Articular chondrocyte of knee joint (primary cell): Measurements from ENCODE around the gene MSRB1. TPM values are rescaled to one million over a fixed set of nuclear protein-coding genes. Genes with fewer than 3 reads are reported as not detected.

Experiments used
- small RNA-seq: library from RNA; depleted of rRNA; stranded (forward); fragments of <200 nt; gene quantifications from one replicate; pipeline ENCODE3, GENCODE V24; 2012
- total RNA-seq: library from RNA; depleted of rRNA; stranded (reverse); fragments of >200 nt; gene quantifications from 2 replicates; pipeline ENCODE4 v1.2.3, GENCODE V29; 2012

The MSRB1 gene
- 13.5 and 17.8 TPM in 2 replicates for total RNA-seq

DNA sequence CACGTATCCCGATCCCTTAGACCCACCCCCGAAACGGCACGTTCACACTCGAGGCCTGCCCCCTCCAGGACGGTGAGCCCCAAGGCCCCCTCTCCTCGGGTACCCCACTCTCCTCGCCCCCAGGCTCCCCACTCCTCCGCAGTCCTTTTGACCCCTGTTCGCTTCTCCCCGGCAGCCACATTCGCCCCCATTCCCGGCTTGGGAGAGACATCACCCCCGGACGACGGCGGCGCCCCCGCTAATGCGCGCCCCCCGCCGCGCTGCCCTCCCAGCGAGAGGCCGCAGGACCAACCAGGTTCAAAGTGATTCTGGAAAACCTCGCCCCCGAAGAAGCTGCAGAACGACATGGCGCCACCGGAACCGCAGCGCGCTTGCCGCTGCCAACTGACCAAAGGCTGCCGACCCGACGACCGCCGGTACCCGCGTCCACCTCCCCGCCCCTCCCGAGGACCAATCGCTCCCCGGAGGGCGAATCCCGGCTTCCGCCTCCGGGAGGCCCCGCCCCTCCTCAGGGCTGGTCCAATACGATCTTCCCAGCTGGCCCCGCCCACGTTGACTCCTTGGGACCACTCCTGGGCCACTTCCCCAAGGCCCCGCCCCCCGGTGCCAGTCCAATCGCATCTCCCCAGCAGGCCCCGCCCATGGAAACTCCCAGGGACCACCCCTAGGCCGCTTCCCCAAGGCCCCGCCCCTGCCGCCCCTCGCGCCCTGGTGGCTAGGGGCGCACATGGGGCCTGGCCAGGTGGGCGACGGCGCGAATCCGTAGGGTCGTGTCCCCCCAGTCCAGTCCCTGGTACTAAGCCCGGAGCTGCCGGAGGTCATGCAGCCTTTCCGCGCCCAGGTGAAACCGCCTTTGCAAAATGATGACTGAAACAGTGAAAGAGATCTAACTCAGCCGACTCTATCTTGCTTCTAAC is at the start of gene MSRB1:
MSRB1 (minus strand) TSS at position 390 of the 917 bp plus-strand sequence; CDS start at position 347, 43 bp downstream.

GRCh38 chr16:1989209-1990100 is 46.5 kb upstream of the MSRB1 start, which contains the start of gene SYNGR3:
Gene SYNGR3 (plus strand): TSS chr16:1989970. CDS start chr16:1990103, 133 bp downstream.

GRCh38 chr16:1983544-1984346 is 40.7 kb upstream of the MSRB1 start, which contains the start of gene GFER:
Gene GFER (plus strand): TSS chr16:1984193. CDS start chr16:1984219, 26 bp downstream.

DNA sequence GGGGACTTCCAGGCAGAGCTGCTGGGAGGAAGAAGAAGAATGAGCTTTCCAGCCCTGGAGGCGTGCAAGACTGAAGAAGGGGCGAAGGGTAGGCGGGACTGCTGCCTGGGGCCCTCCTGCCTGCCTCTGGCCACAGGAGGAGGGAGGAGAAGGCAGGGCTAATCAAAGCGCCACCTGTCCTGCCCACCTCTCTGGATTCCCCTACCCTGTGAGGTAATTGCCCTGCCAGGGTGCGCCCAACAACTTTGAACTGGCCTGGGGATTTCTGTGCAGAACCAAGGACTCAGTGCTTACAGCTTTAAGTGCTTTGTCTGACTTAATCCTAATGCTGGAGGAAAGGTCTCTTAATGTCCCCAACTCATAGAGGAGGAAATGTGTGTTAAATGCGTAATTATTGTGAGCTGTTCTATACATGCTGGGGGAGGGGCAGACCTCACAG is 38.4 kb upstream of the MSRB1 start, which contains the start of gene NOXO1:
NOXO1 (minus strand) TSS at position 72 of the 439 bp plus-strand sequence. CDS start 290 bp downstream, outside the sequence.

GRCh38 chr16:1971796-1972489 is 28.9 kb upstream of the MSRB1 start, which contains the start of gene TBL3:
Gene TBL3 (plus strand): TSS chr16:1972053. CDS start chr16:1972165, 112 bp downstream.

DNA sequence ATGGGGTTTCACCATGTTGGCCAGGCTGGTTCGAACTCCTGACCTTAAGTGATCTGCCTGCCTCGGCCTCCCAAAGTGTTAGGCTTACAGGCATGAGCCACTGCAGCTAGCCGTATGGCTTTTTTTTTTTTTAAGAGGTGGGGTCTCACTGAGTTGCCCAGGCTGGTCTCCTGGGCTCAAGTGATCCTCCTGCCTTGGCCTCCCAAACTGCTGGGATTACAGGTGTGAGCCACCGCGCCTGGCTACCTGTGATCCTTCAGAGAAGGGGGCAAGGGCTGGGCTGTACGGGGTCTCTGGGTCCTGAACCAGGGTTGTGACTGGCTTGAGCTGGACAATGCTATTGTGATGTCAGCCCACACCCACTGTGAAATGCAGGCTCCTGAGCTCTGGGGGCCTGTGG is 23.5 kb upstream of the MSRB1 start, which contains the start of gene RNF151:
RNF151 (plus strand) TSS at position 397 of the 400 bp plus-strand sequence. CDS start 26 bp downstream, outside the sequence.

GRCh38 chr16:1964506-1965395 is 21.8 kb upstream of the MSRB1 start, which contains the start of gene RPS2:
Gene RPS2 (minus strand): TSS chr16:1964826. CDS start chr16:1964625, 201 bp downstream.

GRCh38 chr16:1959269-1960039 is 16.5 kb upstream of the MSRB1 start, which contains the start of gene NDUFB10:
Gene NDUFB10 (plus strand): TSS chr16:1959538. CDS start chr16:1959625, 87 bp downstream.

DNA sequence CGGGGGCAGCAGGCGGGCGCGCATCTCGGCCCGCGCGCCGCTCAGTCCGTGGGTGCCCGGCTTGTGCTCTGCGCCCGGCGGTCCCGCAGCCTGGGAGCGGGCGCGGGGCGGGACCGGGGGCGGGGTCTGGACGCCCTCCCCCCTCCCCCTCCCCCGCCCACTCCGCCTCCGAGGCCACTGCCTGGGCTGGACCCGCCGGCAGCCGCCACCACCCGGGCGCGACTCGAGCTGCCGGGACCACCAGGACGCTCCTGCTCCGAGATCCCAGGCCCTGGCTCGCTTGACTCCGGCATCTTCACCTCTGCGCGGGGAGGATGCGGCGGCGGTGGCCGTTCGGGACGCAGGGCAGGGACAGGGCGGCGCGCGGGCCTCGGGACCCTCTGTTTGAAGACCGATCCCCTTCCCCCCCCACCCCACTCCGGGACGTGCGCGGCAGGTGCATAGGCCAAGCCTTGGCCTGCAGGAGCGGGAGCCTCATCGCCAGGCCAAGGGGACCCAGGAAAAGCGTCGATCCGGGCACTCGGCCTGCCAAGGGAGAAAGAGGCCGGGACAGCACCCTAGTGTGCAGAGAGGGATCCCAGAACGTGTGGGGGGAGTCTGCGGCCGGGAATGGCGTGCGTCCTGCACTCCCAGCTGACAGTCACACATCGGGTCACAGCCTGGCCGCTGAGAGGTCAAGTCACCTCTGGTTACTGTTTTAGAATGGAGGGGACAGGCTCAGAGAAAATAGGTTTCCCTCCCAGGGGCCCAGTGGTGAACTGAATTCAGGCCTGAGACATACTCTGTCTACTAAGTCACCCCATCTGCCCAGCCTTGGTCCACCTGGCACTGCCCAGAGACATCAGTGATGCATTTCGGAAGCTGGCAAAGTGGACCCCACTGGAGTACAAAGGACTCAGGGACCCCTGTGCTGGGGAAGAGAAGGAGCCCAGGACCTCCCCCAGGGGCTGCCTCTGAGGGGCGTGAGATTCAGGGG is 24.4 kb downstream of the MSRB1 start, which contains the start of gene HS3ST6:
HS3ST6 (minus strand) TSS at position 65 of the 976 bp plus-strand sequence. CDS start 92 bp downstream, outside the sequence.

Small RNA genes within 50 kb of the gene (small RNA-seq; reads per million reads assigned to genes)
- gene AC005363.2 (not detected), gene SNORA10 (not detected), gene SNORA64 (not detected)

Other genes starting within 250 kb of the MSRB1 start
- 33.2 and 35.8 TPM in 2 replicates for gene MAPK8IP3, start 237.0 kb downstream of the MSRB1 start, total RNA-seq
- gene NME3, start 171.7 kb downstream of the MSRB1 start, total RNA-seq: 21.7 and 29.3 TPM in 2 replicates
- 8.6 and 9.0 TPM in 2 replicates for gene EME2, start 170.4 kb downstream of the MSRB1 start, total RNA-seq
- gene MRPS34, start 170.1 kb downstream of the MSRB1 start, total RNA-seq: 36.3 and 42.9 TPM in 2 replicates
- gene SPSB3, start 160.6 kb downstream of the MSRB1 start, total RNA-seq: 17.4 and 18.9 TPM in 2 replicates
- gene NUBP2, start 160.2 kb downstream of the MSRB1 start, total RNA-seq: 43.9 and 44.4 TPM in 2 replicates
- gene IGFALS, start 149.5 kb downstream of the MSRB1 start, total RNA-seq: 0.11 TPM in 1 of 2 replicates, not detected in the other
- 14.3 and 23.7 TPM in 2 replicates for gene HAGH, start 116.4 kb downstream of the MSRB1 start, total RNA-seq
- 28.1 and 49.4 TPM in 2 replicates for gene FAHD1, start 116.0 kb downstream of the MSRB1 start, total RNA-seq
- gene MEIOB, start 71.0 kb downstream of the MSRB1 start, total RNA-seq: 0.32 and 0.39 TPM in 2 replicates
- not detected in 2 replicates for gene HS3ST6, start 24.8 kb downstream of the MSRB1 start, total RNA-seq
- gene RPL3L, start 11.5 kb upstream of the MSRB1 start, total RNA-seq: not detected in 2 replicates
- gene NDUFB10, start 16.3 kb upstream of the MSRB1 start, total RNA-seq: 97.7 and 108 TPM in 2 replicates
- gene RPS2, start 21.6 kb upstream of the MSRB1 start, total RNA-seq: 1,674 and 2,243 TPM in 2 replicates
- gene RNF151, start 23.7 kb upstream of the MSRB1 start, total RNA-seq: not detected in 2 replicates
- gene TBL3, start 28.9 kb upstream of the MSRB1 start, total RNA-seq: 17.5 and 19.1 TPM in 2 replicates
- gene NOXO1, start 38.3 kb upstream of the MSRB1 start, total RNA-seq: not detected in 2 replicates
- gene GFER, start 41.0 kb upstream of the MSRB1 start, total RNA-seq: 9.2 and 12.5 TPM in 2 replicates
- gene SYNGR3, start 46.8 kb upstream of the MSRB1 start, total RNA-seq: 0.26 and 0.76 TPM in 2 replicates
- 13.7 and 15.0 TPM in 2 replicates for gene ZNF598, start 66.6 kb upstream of the MSRB1 start, total RNA-seq
- gene NPW, start 76.6 kb upstream of the MSRB1 start, total RNA-seq: 0.39 and 0.65 TPM in 2 replicates
- 24.3 and 40.4 TPM in 2 replicates for gene NHERF2, start 83.7 kb upstream of the MSRB1 start, total RNA-seq
- gene NTHL1, start 104.6 kb upstream of the MSRB1 start, total RNA-seq: 15.5 and 16.2 TPM in 2 replicates
- 49.2 and 59.6 TPM in 2 replicates for gene TSC2, start 104.8 kb upstream of the MSRB1 start, total RNA-seq
- gene PKD1, start 192.7 kb upstream of the MSRB1 start, total RNA-seq: 95.7 and 99.2 TPM in 2 replicates
- gene RAB26, start 205.4 kb upstream of the MSRB1 start, total RNA-seq: 0.65 and 0.86 TPM in 2 replicates
- 39.1 and 48.7 TPM in 2 replicates for gene TRAF7, start 212.6 kb upstream of the MSRB1 start, total RNA-seq